H1 (cell line): Measurements from ENCODE around the gene TCERG1L.

Experiments used
- CTCF ChIP-seq, 3 experiments: IDR thresholded peaks; 1 replicate in 2 of 3; 2 replicates in 1 of 3; pipeline versions ENCODE4 v1.5.1 to v1.6.1; 2011; ENCODE audit warnings: low read length in 3 of 3, mild to moderate bottlenecking in 3 of 3, inconsistent platforms in 2 of 3, low read depth in 1 of 3, moderate library complexity in 1 of 3; ENCODE audit not compliant: insufficient read depth in 1 of 3; ENCODE audit errors: control extremely low read depth in 1 of 3
- EZH2 ChIP-seq: fragments of 200-600 bp; sonication (generic); IDR thresholded peaks from 2 replicates; pipeline ENCODE4 v1.7.1; 2012; ENCODE audit warnings: low read depth, mild to moderate bottlenecking, moderate library complexity, low read length, inconsistent platforms; ENCODE audit not compliant: severe bottlenecking
- HDAC2 ChIP-seq, 2 experiments: fragments of 300-600 bp in 1 of 2; sonication (generic) in 1 of 2; IDR thresholded peaks; 2 replicates each; pipeline ENCODE4 v1.6.1; 2011 to 2012; ENCODE audit warnings: low read depth in 2 of 2, low read length in 2 of 2, mild to moderate bottlenecking in 2 of 2, moderate library complexity in 2 of 2, borderline replicate concordance in 1 of 2, inconsistent platforms in 1 of 2

DNA sequence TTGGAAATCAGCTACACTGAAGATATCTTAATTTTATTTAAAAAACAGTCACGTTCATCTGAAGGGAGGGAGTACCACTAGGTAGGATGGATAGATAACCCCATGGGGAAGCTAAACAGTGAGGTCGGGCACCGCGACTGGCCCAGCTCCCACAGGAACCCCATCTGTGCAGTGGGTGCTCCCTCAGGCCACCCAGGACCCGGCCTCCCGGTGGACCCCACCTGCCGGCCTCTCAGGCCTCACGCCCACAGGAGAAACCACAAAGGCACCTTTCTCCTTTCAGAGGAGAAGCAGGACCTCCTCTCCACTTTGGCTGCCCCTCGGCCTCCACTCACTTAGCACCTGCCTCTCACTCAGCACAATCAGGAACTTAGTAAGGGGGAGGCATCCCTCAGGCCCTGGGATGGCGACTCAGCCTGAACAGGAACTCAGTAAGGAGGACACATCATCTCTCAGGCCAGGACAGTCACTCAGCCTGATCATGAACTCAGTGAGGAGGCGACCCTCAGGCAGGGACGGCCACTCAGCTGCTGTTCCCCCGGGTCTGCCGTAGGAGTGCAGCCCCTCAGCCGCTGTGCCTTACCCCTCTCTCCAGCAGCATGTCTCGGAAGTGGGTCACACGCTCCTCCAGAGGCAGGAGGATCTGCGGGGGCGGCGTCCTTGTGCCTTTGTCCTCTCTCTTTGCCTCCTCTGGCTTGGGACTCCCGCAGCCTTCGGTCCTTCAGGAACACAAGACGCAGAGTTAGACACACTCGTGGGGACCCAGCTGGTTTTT, 195.1 kb downstream of the TCERG1L start:
- TF ChIP-seq EZH2: no peak
- TF ChIP-seq CTCF (IDR thresholded peaks at IDR 0.05; ENCODE audit: control extremely low read depth in 1 of 3, insufficient read depth in 1 of 3, low read depth in 1 of 3, low read length in 3 of 3): no peak
- TF ChIP-seq HDAC2 (IDR thresholded peaks at IDR 0.05; ENCODE audit: borderline replicate concordance in 1 of 2, low read depth in 2 of 2, low read length in 2 of 2): no peak
